Fibroblast of upper back skin (primary cell): ENCODE measurements around the gene TAB2.
"Not testable (repeated sequence)": the region's sequence is repeated elsewhere in the genome, so short reads cannot be mapped to it uniquely, and the experiment has no call there.

Experiments used
- DNase-seq: peaks from one replicate; pipeline ENCODE4 v3.0.0-alpha.2; 2013

The TAB2 gene

GRCh38 chr6:149448821-149449453, 131.4 kb downstream of the TAB2 start:
- no peak for DNase-seq

- no peak for DNase-seq
Observed at GRCh38 chr6:149449831-149450678, 132.5 kb downstream of the TAB2 start.

GRCh38 chr6:149450679-149451375, 133.3 kb downstream of the TAB2 start:
- no peak for DNase-seq

- no peak for DNase-seq
Observed at GRCh38 chr6:149451376-149452036, 134.0 kb downstream of the TAB2 start.

GRCh38 chr6:149452037-149452939, 134.8 kb downstream of the TAB2 start:
- no peak for DNase-seq

- DNase-seq = no peak
Observed at GRCh38 chr6:149453597-149454345, 136.3 kb downstream of the TAB2 start.

- DNase-seq = peak; percentile 89
Observed at GRCh38 chr6:149454346-149454848, 136.9 kb downstream of the TAB2 start.

- DNase-seq = no peak
Observed at GRCh38 chr6:149455031-149455732, 137.7 kb downstream of the TAB2 start.

- no peak for DNase-seq
Observed at GRCh38 chr6:149456311-149457021, 139.0 kb downstream of the TAB2 start.

GRCh38 chr6:149457316-149457884, 139.9 kb downstream of the TAB2 start:
- no peak for DNase-seq

- DNase-seq = no peak
Observed at GRCh38 chr6:149458196-149458595, 140.7 kb downstream of the TAB2 start.

- DNase-seq = no peak
Observed at GRCh38 chr6:149458806-149459205, 141.3 kb downstream of the TAB2 start.

- DNase-seq = peak; percentile 41
Observed at GRCh38 chr6:149459761-149460160, 142.2 kb downstream of the TAB2 start.

- DNase-seq = not testable (repeated sequence)
Observed at GRCh38 chr6:149460249-149460648, 142.7 kb downstream of the TAB2 start.
